ENCODE data around the gene NXPH4.

GRCh38 chr12:57198329-57198728 is 18.3 kb upstream of the NXPH4 start:
- no peak for TF ChIP-seq POLR2A (IDR thresholded peaks at IDR 0.05)
- no peak for TF ChIP-seq CTCF (IDR thresholded peaks at IDR 0.05)
- TF ChIP-seq POLR2AphosphoS5 (IDR thresholded peaks at IDR 0.05): no peak
